ENCODE results near the gene LGR6. TPM values are rescaled to one million over a fixed set of nuclear protein-coding genes. Genes with fewer than 3 reads are reported as not detected.
"Not testable (repeated sequence)": the region's sequence is repeated elsewhere in the genome, so short reads cannot be mapped to it uniquely, and the experiment has no call there.

Gene LGR6
- 0.05 TPM in 1 of 2 replicates, not detected in the other for total RNA-seq

- DNase-seq (ENCODE audit: low read depth), result no peak
Measured at GRCh38 chr1:202193614-202194327, at the start of gene LGR6. Gene LGR6 (plus strand): TSS chr1:202193799. CDS start chr1:202193990, 191 bp downstream.

GRCh38 chr1:202144402-202145067 lies 49.1 kb upstream of the LGR6 start, which contains the start of gene ARL8A:
Gene ARL8A (minus strand): TSS chr1:202144737. CDS start chr1:202144572, 165 bp downstream.
- no peak for DNase-seq (ENCODE audit: low read depth)

- no peak for DNase-seq (ENCODE audit: low read depth)
Measured at GRCh38 chr1:202145068-202145743, 48.4 kb upstream of the LGR6 start.

GRCh38 chr1:202145744-202146140 lies 47.9 kb upstream of the LGR6 start:
- DNase-seq (ENCODE audit: low read depth), result not testable (repeated sequence)

- no peak for DNase-seq (ENCODE audit: low read depth)
Measured at GRCh38 chr1:202146279-202146678, 47.3 kb upstream of the LGR6 start.

- no peak for DNase-seq (ENCODE audit: low read depth)
Measured at GRCh38 chr1:202146993-202147392, 46.6 kb upstream of the LGR6 start.

GRCh38 chr1:202148391-202148790 lies 45.2 kb upstream of the LGR6 start:
- no peak for DNase-seq (ENCODE audit: low read depth)

- DNase-seq (ENCODE audit: low read depth), result no peak
Measured at GRCh38 chr1:202149566-202149965, 44.0 kb upstream of the LGR6 start.

GRCh38 chr1:202150187-202150586 lies 43.4 kb upstream of the LGR6 start:
- DNase-seq (ENCODE audit: low read depth), result no peak

- no peak for DNase-seq (ENCODE audit: low read depth)
Measured at GRCh38 chr1:202150602-202151001, 43.0 kb upstream of the LGR6 start.

GRCh38 chr1:202151045-202151444 lies 42.6 kb upstream of the LGR6 start:
- DNase-seq (ENCODE audit: low read depth), result no peak

GRCh38 chr1:202152399-202152798 lies 41.2 kb upstream of the LGR6 start:
- DNase-seq (ENCODE audit: low read depth), result no peak

GRCh38 chr1:202153284-202153683 lies 40.3 kb upstream of the LGR6 start:
- DNase-seq (ENCODE audit: low read depth), result no peak

- DNase-seq (ENCODE audit: low read depth), result no peak
Measured at GRCh38 chr1:202154148-202154765, 39.3 kb upstream of the LGR6 start.

- DNase-seq (ENCODE audit: low read depth), result peak; percentile 79
Measured at GRCh38 chr1:202154766-202155477, 38.7 kb upstream of the LGR6 start.

- DNase-seq (ENCODE audit: low read depth), result peak; percentile 76
Measured at GRCh38 chr1:202155478-202156021, 38.0 kb upstream of the LGR6 start.

GRCh38 chr1:202156590-202156989 lies 37.0 kb upstream of the LGR6 start:
- no peak for DNase-seq (ENCODE audit: low read depth)

GRCh38 chr1:202157945-202158344 lies 35.7 kb upstream of the LGR6 start:
- no peak for DNase-seq (ENCODE audit: low read depth)

- no peak for DNase-seq (ENCODE audit: low read depth)
Measured at GRCh38 chr1:202158810-202159533, 34.6 kb upstream of the LGR6 start.

GRCh38 chr1:202159534-202160371 lies 33.8 kb upstream of the LGR6 start:
- DNase-seq (ENCODE audit: low read depth), result no peak

All from renal cortical epithelial cell (primary cell).